Stimulated activated CD4-positive, alpha-beta T cell treated with anti-CD3 and anti-CD28 coated beads, Interleukin-4, amount 100 ng/mL, for 24 hours (primary cell): ENCODE results near the gene APLF.
"Not testable (repeated sequence)": the region's sequence is repeated elsewhere in the genome, so short reads cannot be mapped to it uniquely, and the experiment has no call there.

Experiments
- DNase-seq: peaks from one replicate; pipeline ENCODE4 v3.0.0-alpha.2; 2020

Gene APLF

GRCh38 chr2:68594041-68594440, 126.7 kb downstream of the APLF start:
- DNase-seq: no peak

DNA sequence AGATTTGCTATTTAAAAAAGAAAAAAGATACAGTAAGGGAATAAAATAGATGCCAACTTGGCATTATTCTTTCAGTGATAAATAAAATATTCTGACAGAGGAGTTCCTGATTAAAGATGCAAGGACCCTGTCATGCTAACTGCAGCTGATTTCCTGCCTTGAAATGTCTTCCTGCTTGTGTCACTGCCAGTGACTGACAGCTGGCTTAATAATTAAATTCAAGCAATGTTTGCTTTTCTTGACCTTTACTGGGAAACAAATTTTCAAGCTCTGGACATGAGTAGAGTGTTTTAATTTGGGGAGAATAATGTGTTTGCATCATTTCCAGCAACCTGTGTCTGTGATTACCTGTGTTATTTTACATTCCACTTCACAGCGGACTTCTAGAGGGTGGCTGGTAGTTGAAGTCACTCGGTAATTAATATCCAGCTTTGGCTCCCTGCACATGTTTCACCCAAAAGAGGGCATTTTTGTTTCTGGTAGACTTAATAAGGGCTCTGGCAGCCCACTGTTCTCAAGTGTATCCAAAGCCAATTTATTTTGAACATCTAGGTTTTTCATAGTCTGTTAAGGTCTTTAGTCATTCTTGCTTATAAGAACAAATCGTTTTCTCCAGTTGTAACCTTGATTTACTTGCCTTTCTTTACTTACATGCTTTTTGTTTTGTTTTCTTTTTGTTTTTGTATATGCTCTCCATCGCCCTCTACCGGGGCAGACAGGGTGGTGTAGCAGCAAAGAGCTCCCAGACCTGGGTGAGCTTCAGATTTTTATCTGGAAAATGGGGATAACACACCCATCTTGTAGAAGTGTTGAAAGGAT, 127.5 kb downstream of the APLF start:
- peak; percentile 55 for DNase-seq

GRCh38 chr2:68595493-68595785, 128.1 kb downstream of the APLF start:
- DNase-seq: not testable (repeated sequence)

GRCh38 chr2:68600495-68600894, 133.1 kb downstream of the APLF start:
- not testable (repeated sequence) for DNase-seq

- DNase-seq: no peak
Measured at GRCh38 chr2:68603059-68603458, 135.7 kb downstream of the APLF start.

GRCh38 chr2:68604077-68604476, 136.7 kb downstream of the APLF start:
- no peak for DNase-seq

- no peak for DNase-seq
Measured at GRCh38 chr2:68605939-68606338, 138.6 kb downstream of the APLF start.

DNA sequence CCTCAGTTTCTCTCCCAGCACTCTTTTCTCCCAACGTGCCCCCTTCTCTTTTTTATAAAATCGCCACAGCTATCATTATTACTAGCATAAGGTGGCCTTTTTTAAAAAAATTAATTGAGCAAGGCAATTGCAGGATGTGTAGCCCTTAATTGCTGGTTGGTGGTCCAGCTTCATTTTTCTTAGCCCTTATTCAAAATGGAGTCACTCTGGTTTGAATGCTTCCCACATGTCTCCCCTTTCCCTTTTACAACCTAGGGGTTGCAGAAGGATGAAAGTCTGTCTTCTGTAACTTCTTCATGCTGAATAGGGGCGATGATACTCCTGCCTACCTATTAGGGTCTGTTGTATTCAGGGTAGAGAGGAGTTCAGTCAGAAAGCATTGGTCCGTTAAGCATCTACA, 139.4 kb downstream of the APLF start:
- no peak for DNase-seq

DNA sequence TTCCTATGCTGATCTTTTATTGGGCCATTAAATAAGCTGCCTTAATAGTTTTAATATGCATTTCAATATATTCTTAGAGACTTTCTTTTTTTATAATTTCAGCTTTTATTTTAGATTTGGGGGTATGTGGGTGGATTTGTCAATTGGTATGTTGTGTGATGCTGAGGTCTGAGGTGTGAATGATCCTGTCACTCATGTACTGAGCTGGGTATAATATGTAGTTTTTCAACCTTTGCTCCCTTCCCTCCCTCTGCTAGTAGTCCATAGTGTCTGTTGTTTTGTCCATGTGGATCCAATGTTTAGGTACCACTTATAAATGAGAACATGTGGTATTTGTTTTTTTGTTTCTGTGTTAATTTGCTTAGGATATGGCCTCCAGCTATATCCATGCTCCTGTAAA, 140.5 kb downstream of the APLF start:
- DNase-seq: no peak

- no peak for DNase-seq
Measured at GRCh38 chr2:68612765-68613519, 145.6 kb downstream of the APLF start.

GRCh38 chr2:68620772-68621171, 153.4 kb downstream of the APLF start:
- no peak for DNase-seq

DNA sequence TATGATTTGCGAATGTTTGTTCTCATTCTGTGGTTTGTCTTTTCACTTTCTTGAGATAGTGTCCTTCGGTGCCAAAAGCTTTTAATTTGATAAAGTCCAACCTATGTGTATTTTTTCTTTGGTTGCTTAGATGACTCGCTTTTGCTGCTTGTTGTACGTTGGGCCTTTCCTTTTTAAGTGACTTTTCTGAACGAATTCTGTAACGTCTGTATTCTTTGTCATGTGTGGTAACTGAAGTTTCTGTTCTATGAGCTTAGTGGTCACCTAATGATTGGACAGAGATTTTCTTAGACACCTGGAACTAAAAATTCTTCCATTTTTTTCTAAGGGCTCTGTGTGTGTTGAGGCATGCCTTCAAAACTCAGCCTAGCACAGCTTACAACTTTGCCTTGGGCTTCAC, 156.4 kb downstream of the APLF start:
- no peak for DNase-seq

DNA sequence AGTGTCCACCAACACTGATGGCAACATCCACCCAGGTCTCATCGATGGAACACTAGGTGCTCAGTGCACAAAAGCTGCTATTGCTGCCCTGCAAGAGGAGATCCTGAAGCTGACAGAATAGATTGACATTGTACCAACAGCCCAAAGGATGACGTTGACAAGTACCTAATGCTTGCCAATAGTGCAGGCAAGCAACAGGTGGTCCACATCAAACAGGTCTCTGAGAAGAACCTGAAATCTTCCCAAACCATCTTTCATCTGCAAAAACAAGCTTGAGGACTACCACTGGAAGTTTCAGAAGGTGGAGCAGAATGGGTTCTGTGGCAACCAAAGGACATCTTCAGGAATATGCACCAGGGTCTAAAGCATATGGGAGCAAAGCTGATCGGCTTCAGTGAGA, 160.2 kb downstream of the APLF start:
- DNase-seq: no peak
